ENCODE results near the gene HBG2. TPM values are rescaled to one million over a fixed set of nuclear protein-coding genes. Genes with fewer than 3 reads are reported as not detected.

The HBG2 gene
- total and polyA plus RNA-seq, 9 of the 15 experiments (the other 6 are each of a cell fraction or from before 2014, with no cell fraction given): 1,626 to 58,619 (median 10,515) TPM

- TF ChIP-seq BRCA1 (IDR thresholded peaks at IDR 0.05) (no peak), BRCA1 (CRISPR knock-in tag; IDR thresholded peaks at IDR 0.05) (no peak), SMAD3 (CRISPR knock-in tag; conservative IDR thresholded peaks at IDR 0.05) (peak; percentile 92), NFE2 (IDR thresholded peaks at IDR 0.05; ENCODE audit: low read depth) (peak; percentile 99), CREB1 (IDR thresholded peaks at IDR 0.05) (peak; percentile 83), CREB1 (CRISPR knock-in tag; IDR thresholded peaks at IDR 0.05) (peak; percentile 62; the same call in 1 of the 2 replicates), ARID2 (IDR thresholded peaks at IDR 0.05) (no peak), ELF1 (tag; IDR thresholded peaks at IDR 0.05) (peak; percentile 54), MAFG (tag; conservative IDR thresholded peaks at IDR 0.05) (peak; percentile 100), DIDO1 (tag; IDR thresholded peaks at IDR 0.05; ENCODE audit: low read depth) (no peak), ZNF354B (CRISPR knock-in tag; IDR thresholded peaks at IDR 0.05) (0 out of 2 replicates have a peak, but pooled peaks have one; percentile 19), TSHZ1 (CRISPR knock-in tag; IDR thresholded peaks at IDR 0.05) (peak; percentile 63; the same call in 1 of the 2 replicates), CC2D1A (IDR thresholded peaks at IDR 0.05) (peak; percentile 96), ZNF764 (CRISPR knock-in tag; IDR thresholded peaks at IDR 0.05; ENCODE audit: low read depth) (peak; percentile 42; the same call in 1 of the 2 replicates), STAT6 (CRISPR knock-in tag; IDR thresholded peaks at IDR 0.05) (peak; percentile 71; the same call in 1 of the 2 replicates), FOXM1 (IDR thresholded peaks at IDR 0.05; ENCODE audit: low read depth) (peak; percentile 92), FOXM1 (CRISPR knock-in tag; IDR thresholded peaks at IDR 0.05; ENCODE audit: low read depth) (no peak), HEY1 (CRISPR knock-in tag; IDR thresholded peaks at IDR 0.05; ENCODE audit: borderline replicate concordance) (peak; percentile 91; the same call in 1 of the 2 replicates)
- TF ChIP-seq, protein P1, sequence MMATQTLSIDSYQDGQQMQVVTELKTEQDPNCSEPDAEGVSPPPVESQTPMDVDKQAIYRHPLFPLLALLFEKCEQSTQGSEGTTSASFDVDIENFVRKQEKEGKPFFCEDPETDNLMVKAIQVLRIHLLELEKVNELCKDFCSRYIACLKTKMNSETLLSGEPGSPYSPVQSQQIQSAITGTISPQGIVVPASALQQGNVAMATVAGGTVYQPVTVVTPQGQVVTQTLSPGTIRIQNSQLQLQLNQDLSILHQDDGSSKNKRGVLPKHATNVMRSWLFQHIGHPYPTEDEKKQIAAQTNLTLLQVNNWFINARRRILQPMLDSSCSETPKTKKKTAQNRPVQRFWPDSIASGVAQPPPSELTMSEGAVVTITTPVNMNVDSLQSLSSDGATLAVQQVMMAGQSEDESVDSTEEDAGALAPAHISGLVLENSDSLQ (IDR thresholded peaks at IDR 0.05): peak; percentile 67
These were observed 26.1 kb upstream of the HBG2 start (continued) for GRCh38 chr11:5280582-5281102.
